ENCODE data around the gene COL6A2. TPM values are rescaled to one million over a fixed set of nuclear protein-coding genes. Genes with fewer than 3 reads are reported as not detected.

Gene COL6A2
- total and polyA plus RNA-seq, 10 of the 15 experiments (the other 5 are each of a cell fraction or from before 2014, with no cell fraction given): 0.16 to 1.3 (median 0.34) TPM; not detected in 7

- H3K79me2 ChIP-seq (ENCODE audit: control insufficient read depth, insufficient read depth, low read length): no peaks in the 10 kb centered on the region
- ChIA-PET CTCF (interaction anchor here (0.6 to 2.4 kb wide), 15 partner anchors 9 to 495 kb away, joined by 3 to 34 read pairs (median 7); partner anchors contain the start of genes LSS, MCM3AP, PRMT2 and YBEY), RAD21 (ENCODE audit: unreplicated experiment) (interaction anchor here (0.8 to 2.4 kb wide), 6 partner anchors 101 to 465 kb away, joined by 3 to 17 read pairs (median 6); partner anchors contain the start of genes C21orf58 and DIP2A), SMC1A (ENCODE audit: uncharacterized antibody, unreplicated experiment) (interaction anchor here (0.8 to 2.9 kb wide), 8 partner anchors 9 to 502 kb away, joined by 3 to 15 read pairs (median 4); partner anchors contain the start of genes MCM3AP and YBEY), POLR2A (interaction anchor here (1.4 kb wide), 1 partner anchor 172 kb away, joined by 5 read pairs; no protein-coding TSS in a partner anchor)
- H4K20me1 ChIP-seq (ENCODE audit: control insufficient read depth, insufficient read depth): no peaks in the 10 kb centered on the region
- TF ChIP-seq HCFC1 (IDR thresholded peaks at IDR 0.05; ENCODE audit: low read length) (no peak), NR2C2 (IDR thresholded peaks at IDR 0.05; ENCODE audit: borderline replicate concordance, control insufficient read depth, insufficient read length, low read depth) (no peak), ZNF217 (IDR thresholded peaks at IDR 0.05) (no peak), SKIL (IDR thresholded peaks at IDR 0.05; ENCODE audit: low read depth, poor library complexity, severe bottlenecking) (no peak), MLLT1 (IDR thresholded peaks at IDR 0.05) (no peak), GABPA (IDR thresholded peaks at IDR 0.05; ENCODE audit: low read depth) (no peak), HDAC2 (IDR thresholded peaks at IDR 0.05) (no peak), POLR2AphosphoS2 (IDR thresholded peaks at IDR 0.05; ENCODE audit: low read depth, low read length) (no peak), ZNF207 (IDR thresholded peaks at IDR 0.05; ENCODE audit: borderline replicate concordance) (no peak), TAF1 (IDR thresholded peaks at IDR 0.05; ENCODE audit: borderline replicate concordance, low read depth, low read length) (no peak)
- H2AFZ ChIP-seq (ENCODE audit: control insufficient read depth, low read depth, low read length): no peak overlapping the region
- no peak overlapping the region for H3K9ac ChIP-seq (ENCODE audit: control insufficient read depth, insufficient read depth, low read length)
- intact Hi-C loops (cut with micrococcal nuclease; ENCODE audit: unreplicated experiment) (loop anchor here (5.0 to 10.0 kb wide), 3 partner anchors 83 to 172 kb away; partner anchors contain the start of genes LSS, MCM3AP and YBEY), in situ Hi-C loops (cut with MboI) (no loop called here)
- ATAC-seq: no peak
- WGBS (ENCODE audit: insufficient coverage, insufficient replicate concordance, low lambda C conversion rate, missing lambda C conversion rate): 26% methylated on average over 3 of the region's 4 CpGs
- H3K36me3 ChIP-seq (ENCODE audit: control insufficient read depth in 2 of 2, insufficient read depth in 2 of 2, low read length in 1 of 2): no peaks in the 10 kb centered on the region
- H3K4me2 ChIP-seq (ENCODE audit: control insufficient read depth, insufficient read depth): no peak overlapping the region
- no peaks in the 10 kb centered on the region for H3K27me3 ChIP-seq (replicated peaks in 1 of 2; ENCODE audit: control insufficient read depth in 2 of 2, insufficient read depth in 2 of 2, low read length in 1 of 2)
- H3K4me3 ChIP-seq: no peak overlapping the region
- no peak for DNase-seq (ENCODE audit: low read depth, low spot score)
- H3K9me3 ChIP-seq (replicated peaks; ENCODE audit: control insufficient read depth, insufficient read depth, low read length): no peaks in the 10 kb centered on the region; the same call in 2 of the 3 replicates
- FAIRE-seq: no peak
- no peaks in the 10 kb centered on the region; the same call in 1 of the 2 replicates for H3K4me1 ChIP-seq (ENCODE audit: control insufficient read depth, insufficient read depth, low read length)
- no peak overlapping the region for H3K27ac ChIP-seq (ENCODE audit: control insufficient read depth, insufficient read depth)
- no TSS peak for BruUV-seq (replicated peaks)
These were observed 46.7 kb downstream of the COL6A2 start for GRCh38 chr21:46144464-46145070.
